NCI-H2107 treated with DMSO at 0.1 percent for 48 hours (cell line): Measurements from ENCODE around the gene LARP7.
"Not testable (repeated sequence)": the region's sequence is repeated elsewhere in the genome, so short reads cannot be mapped to it uniquely, and the experiment has no call there.

Source experiments
- DNase-seq: peaks from one replicate; lab custom pipeline; 2025; ENCODE audit not compliant: unreplicated experiment; lab: John Stamatoyannopoulos, UW

LARP7 gene

GRCh38 chr4:112649055-112649408 is 12.1 kb downstream of the LARP7 start:
- DNase-seq = no peak

GRCh38 chr4:112650332-112650731 is 13.4 kb downstream of the LARP7 start:
- DNase-seq = no peak

GRCh38 chr4:112651641-112652040 is 14.7 kb downstream of the LARP7 start:
- no peak for DNase-seq

GRCh38 chr4:112652216-112652615 is 15.3 kb downstream of the LARP7 start:
- no peak for DNase-seq

GRCh38 chr4:112655270-112655669 is 18.3 kb downstream of the LARP7 start:
- DNase-seq = no peak

GRCh38 chr4:112656115-112656514 is 19.2 kb downstream of the LARP7 start:
- DNase-seq = not testable (repeated sequence)

GRCh38 chr4:112664611-112665010 is 27.7 kb downstream of the LARP7 start:
- no peak for DNase-seq

GRCh38 chr4:112668131-112668530 is 31.2 kb downstream of the LARP7 start:
- no peak for DNase-seq

GRCh38 chr4:112673076-112673475 is 36.1 kb downstream of the LARP7 start:
- DNase-seq = no peak

- DNase-seq = no peak
Measured at GRCh38 chr4:112673686-112674085, 36.7 kb downstream of the LARP7 start.

- no peak for DNase-seq
Measured at GRCh38 chr4:112674376-112674775, 37.4 kb downstream of the LARP7 start.

- no peak for DNase-seq
Measured at GRCh38 chr4:112677519-112678091, 40.7 kb downstream of the LARP7 start.

- DNase-seq = no peak
Measured at GRCh38 chr4:112680996-112681395, 44.1 kb downstream of the LARP7 start.

GRCh38 chr4:112693507-112693906 is 56.6 kb downstream of the LARP7 start:
- no peak for DNase-seq

- no peak for DNase-seq
Measured at GRCh38 chr4:112700679-112701078, 63.7 kb downstream of the LARP7 start.

GRCh38 chr4:112702892-112703291 is 65.9 kb downstream of the LARP7 start:
- no peak for DNase-seq

GRCh38 chr4:112704322-112704721 is 67.4 kb downstream of the LARP7 start:
- no peak for DNase-seq

- no peak for DNase-seq
Measured at GRCh38 chr4:112704991-112705845, 68.3 kb downstream of the LARP7 start.

GRCh38 chr4:112705891-112706839 is 69.2 kb downstream of the LARP7 start:
- DNase-seq = not testable (repeated sequence)

GRCh38 chr4:112706840-112707207 is 69.9 kb downstream of the LARP7 start:
- DNase-seq = no peak
